MCF 10A (cell line): ENCODE measurements around the gene PGAM4. TPM values are rescaled to one million over a fixed set of nuclear protein-coding genes. Genes with fewer than 3 reads are reported as not detected.

Experiments used
- BruUV-seq: library from RNA; stranded (reverse); fragments of 400-500 nt; replicated peaks from 2 replicates; lab custom pipeline; 2021; lab: Mats Ljungman, UMichigan
- CTCF ChIA-PET: fragments of 300-600 bp; sonication (Branson Sonifier 250); formaldehyde crosslinking; extraction: SDS; loops from one replicate; lab custom pipeline; 2021; ENCODE audit warnings: antibody characterized with exemption, inconsistent platforms; lab: Yijun Ruan, JAX
- POLR2A ChIA-PET: fragments of 300-600, 350-650 bp; sonication (Branson Sonifier 250); formaldehyde crosslinking; extraction: SDS; loops from one replicate; lab custom pipeline; 2020; ENCODE audit warnings: antibody characterized with exemption, inconsistent platforms; lab: Yijun Ruan, JAX
- DNase-seq: peaks from one replicate; pipeline ENCODE4 v3.0.0-alpha.2; 2018; ENCODE audit not compliant: unreplicated experiment
- H3K27ac Mint-ChIP-seq: one replicate; pipeline ENCODE4 v1.8.0; 2022; ENCODE audit warnings: mild to moderate bottlenecking, low read depth, mixed read lengths; ENCODE audit not compliant: unreplicated experiment
- H3K27me3 Mint-ChIP-seq: one replicate; pipeline ENCODE4 v1.8.0; 2022; ENCODE audit warnings: mixed read lengths; ENCODE audit not compliant: insufficient read depth, unreplicated experiment
- H3K36me3 Mint-ChIP-seq: one replicate; pipeline ENCODE4 v1.8.0; 2022; ENCODE audit warnings: mild to moderate bottlenecking, moderate library complexity, mixed read lengths; ENCODE audit not compliant: insufficient read depth, unreplicated experiment
- H3K4me1 Mint-ChIP-seq: one replicate; pipeline ENCODE4 v1.8.0; 2022; ENCODE audit warnings: mixed read lengths; ENCODE audit not compliant: insufficient read depth, unreplicated experiment
- H3K4me3 Mint-ChIP-seq: one replicate; pipeline ENCODE4 v1.8.0; 2022; ENCODE audit warnings: mild to moderate bottlenecking, moderate library complexity, mixed read lengths; ENCODE audit not compliant: unreplicated experiment
- H3K9me3 Mint-ChIP-seq: one replicate; pipeline ENCODE4 v1.8.0; 2022; ENCODE audit warnings: mixed read lengths; ENCODE audit not compliant: unreplicated experiment
- intact Hi-C: fragments of 100-400 bp; cut with micrococcal nuclease; formaldehyde crosslinking; loops from 2 replicates; pipeline ENCODE4 v1.14.1; 2022
- total RNA-seq: library from RNA; stranded (reverse); gene quantifications from 2 replicates; pipeline ENCODE4 v1.2.3, GENCODE V29; 2022
- TF ChIP-seq, protein P1 (sequence below): fragments of 200-600 bp; IDR thresholded peaks from one replicate; pipeline ENCODE4 v1.8.0; 2022; ENCODE audit warnings: antibody characterized with exemption, mild to moderate bottlenecking; ENCODE audit not compliant: unreplicated experiment

PGAM4 gene
- total RNA-seq, 1 experiment from 2014 or later = not detected

DNA sequence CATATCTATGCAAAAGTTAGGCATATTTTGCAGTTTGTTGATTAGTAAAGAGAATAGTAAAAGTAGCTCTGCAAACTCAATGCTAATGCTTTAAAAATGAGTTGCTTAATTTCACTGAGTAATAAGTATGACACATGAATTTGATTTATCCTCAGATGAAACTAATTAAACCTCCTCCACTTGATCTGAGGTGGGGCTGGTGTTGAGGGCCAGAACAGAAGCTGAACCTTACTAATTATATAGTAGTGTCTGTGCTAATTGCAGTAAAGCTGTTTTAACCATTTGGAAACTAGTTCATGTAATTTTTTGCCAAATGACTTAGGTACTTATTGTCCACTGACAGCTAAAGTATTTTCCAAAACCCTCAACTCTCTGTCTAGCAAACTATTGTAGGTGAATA is 7.7 kb upstream of the PGAM4 start:
- POLR2A ChIA-PET = no interaction called here
- no peaks in the 10 kb centered on the region for H3K9me3 Mint-ChIP-seq
- no peaks in the 10 kb centered on the region for H3K4me1 Mint-ChIP-seq
- BruUV-seq = no TSS peak
- CTCF ChIA-PET = interaction anchor here (0.7 kb wide), 1 partner anchor 85 kb away, joined by 3 read pairs; no protein-coding TSS in a partner anchor
- TF ChIP-seq, protein P1, sequence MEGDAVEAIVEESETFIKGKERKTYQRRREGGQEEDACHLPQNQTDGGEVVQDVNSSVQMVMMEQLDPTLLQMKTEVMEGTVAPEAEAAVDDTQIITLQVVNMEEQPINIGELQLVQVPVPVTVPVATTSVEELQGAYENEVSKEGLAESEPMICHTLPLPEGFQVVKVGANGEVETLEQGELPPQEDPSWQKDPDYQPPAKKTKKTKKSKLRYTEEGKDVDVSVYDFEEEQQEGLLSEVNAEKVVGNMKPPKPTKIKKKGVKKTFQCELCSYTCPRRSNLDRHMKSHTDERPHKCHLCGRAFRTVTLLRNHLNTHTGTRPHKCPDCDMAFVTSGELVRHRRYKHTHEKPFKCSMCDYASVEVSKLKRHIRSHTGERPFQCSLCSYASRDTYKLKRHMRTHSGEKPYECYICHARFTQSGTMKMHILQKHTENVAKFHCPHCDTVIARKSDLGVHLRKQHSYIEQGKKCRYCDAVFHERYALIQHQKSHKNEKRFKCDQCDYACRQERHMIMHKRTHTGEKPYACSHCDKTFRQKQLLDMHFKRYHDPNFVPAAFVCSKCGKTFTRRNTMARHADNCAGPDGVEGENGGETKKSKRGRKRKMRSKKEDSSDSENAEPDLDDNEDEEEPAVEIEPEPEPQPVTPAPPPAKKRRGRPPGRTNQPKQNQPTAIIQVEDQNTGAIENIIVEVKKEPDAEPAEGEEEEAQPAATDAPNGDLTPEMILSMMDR = no peak
- intact Hi-C loops = no loop called here
- DNase-seq = no peak
- H3K27me3 Mint-ChIP-seq = no peaks in the 10 kb centered on the region
- H3K27ac Mint-ChIP-seq = no peak overlapping the region
- no peak overlapping the region for H3K4me3 Mint-ChIP-seq
- no peaks in the 10 kb centered on the region for H3K36me3 Mint-ChIP-seq

GRCh38 chrX:77975755-77976154 is 6.3 kb upstream of the PGAM4 start:
- Mint-ChIP-seq H3K4me1 (no peaks in the 10 kb centered on the region), H3K4me3 (no peak overlapping the region), H3K9me3 (no peaks in the 10 kb centered on the region), H3K27me3 (no peaks in the 10 kb centered on the region), H3K36me3 (no peaks in the 10 kb centered on the region), H3K27ac (no peak overlapping the region)
- ChIA-PET CTCF (interaction anchor here (0.7 kb wide), 1 partner anchor 641 kb away, joined by 3 read pairs; no protein-coding TSS in a partner anchor), POLR2A (no interaction called here)
- intact Hi-C loops = no loop called here
- DNase-seq = peak; percentile 3
- TF ChIP-seq, protein P1 = no peak
- BruUV-seq = no TSS peak

DNA sequence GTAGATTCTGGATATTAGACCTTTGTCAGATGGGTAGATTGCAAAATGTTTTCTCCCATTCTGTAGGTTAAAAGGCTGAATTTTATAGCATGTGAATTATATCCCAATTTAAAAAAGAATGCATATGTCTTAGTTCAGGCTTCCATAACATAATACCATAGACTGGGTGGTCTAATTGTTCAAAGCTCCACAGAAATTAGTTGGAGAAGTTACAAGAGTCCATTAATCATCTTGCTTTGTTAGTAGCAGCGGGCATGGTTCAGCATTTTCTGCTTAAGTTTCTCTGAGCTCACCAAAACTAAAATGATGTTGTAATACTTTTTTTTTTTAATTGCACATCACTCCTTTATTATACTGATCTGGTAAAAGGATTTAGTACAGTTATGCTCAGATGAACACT is 1.8 kb downstream of the PGAM4 start:
- Mint-ChIP-seq H3K4me1 (no peaks in the 10 kb centered on the region), H3K27ac (no peak overlapping the region), H3K36me3 (no peaks in the 10 kb centered on the region), H3K4me3 (no peak overlapping the region), H3K27me3 (no peaks in the 10 kb centered on the region), H3K9me3 (no peaks in the 10 kb centered on the region)
- BruUV-seq = no TSS peak
- TF ChIP-seq, protein P1 = no peak
- DNase-seq = no peak
- POLR2A ChIA-PET = no interaction called here
- CTCF ChIA-PET = no interaction called here
- intact Hi-C loops = no loop called here

GRCh38 chrX:77966361-77966760 is 3.1 kb downstream of the PGAM4 start:
- no peak overlapping the region for H3K27ac Mint-ChIP-seq
- no peak overlapping the region for H3K4me3 Mint-ChIP-seq
- H3K9me3 Mint-ChIP-seq = no peaks in the 10 kb centered on the region
- no peaks in the 10 kb centered on the region for H3K4me1 Mint-ChIP-seq
- H3K27me3 Mint-ChIP-seq = no peaks in the 10 kb centered on the region
- ChIA-PET POLR2A (no interaction called here), CTCF (no interaction called here)
- no peaks in the 10 kb centered on the region for H3K36me3 Mint-ChIP-seq
- DNase-seq = no peak
- no TSS peak for BruUV-seq
- intact Hi-C loops = no loop called here
- TF ChIP-seq, protein P1 = no peak
